ENCODE results near the gene EARS2.
"Not testable (repeated sequence)": the region's sequence is repeated elsewhere in the genome, so short reads cannot be mapped to it uniquely, and the experiment has no call there.

EARS2 gene

DNA sequence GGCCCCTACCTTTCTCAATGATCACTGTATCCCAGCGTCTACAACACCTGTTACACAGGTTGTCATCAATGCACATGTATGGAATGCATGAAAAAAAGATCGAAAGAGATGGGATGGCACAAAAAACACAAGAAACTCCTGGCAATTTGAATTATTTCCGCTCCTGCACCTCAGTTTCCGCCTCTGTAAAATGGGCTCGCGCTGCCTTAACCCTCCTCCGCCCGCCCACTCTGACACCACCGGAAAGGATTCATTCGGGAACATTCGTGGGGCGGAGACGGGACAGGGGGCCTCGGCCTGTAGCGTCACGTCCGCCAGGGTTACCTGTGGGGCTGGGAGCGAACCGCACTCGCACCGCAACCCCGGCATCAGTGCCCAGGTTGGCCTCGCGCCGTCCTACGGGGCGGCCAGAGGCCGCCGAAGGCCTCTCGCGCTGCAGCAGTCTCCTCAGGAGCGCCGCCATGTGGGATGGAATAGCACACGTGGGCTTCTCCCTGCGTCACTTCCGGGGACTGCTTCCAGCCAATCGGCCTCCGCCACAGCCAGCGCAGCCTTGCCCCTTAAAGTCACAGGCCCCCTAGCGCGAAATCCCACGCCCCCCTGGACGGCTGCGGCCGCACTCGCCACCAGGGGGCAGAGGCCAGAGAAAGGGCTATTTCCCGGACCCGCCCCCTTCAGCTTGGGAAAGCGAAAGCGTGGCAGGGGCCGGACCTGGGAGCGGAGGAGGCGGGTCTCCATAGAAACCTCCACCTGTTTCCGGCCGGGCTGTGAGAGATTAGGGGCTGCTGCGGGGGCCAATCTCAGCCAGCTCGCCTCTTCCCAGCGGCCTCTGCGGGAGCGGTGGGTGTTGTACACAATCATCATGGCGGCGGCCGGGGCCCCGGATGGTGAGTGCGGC is at the start of gene EARS2, which contains the start of gene UBFD1:
EARS2 (minus strand) TSS at position 470 of the 898 bp plus-strand sequence; CDS start at position 463, 7 bp downstream.
UBFD1 (plus strand) TSS at position 847 of the 898 bp plus-strand sequence; CDS start at position 863, 16 bp downstream.
- peak; percentile 88 for DNase-seq

DNA sequence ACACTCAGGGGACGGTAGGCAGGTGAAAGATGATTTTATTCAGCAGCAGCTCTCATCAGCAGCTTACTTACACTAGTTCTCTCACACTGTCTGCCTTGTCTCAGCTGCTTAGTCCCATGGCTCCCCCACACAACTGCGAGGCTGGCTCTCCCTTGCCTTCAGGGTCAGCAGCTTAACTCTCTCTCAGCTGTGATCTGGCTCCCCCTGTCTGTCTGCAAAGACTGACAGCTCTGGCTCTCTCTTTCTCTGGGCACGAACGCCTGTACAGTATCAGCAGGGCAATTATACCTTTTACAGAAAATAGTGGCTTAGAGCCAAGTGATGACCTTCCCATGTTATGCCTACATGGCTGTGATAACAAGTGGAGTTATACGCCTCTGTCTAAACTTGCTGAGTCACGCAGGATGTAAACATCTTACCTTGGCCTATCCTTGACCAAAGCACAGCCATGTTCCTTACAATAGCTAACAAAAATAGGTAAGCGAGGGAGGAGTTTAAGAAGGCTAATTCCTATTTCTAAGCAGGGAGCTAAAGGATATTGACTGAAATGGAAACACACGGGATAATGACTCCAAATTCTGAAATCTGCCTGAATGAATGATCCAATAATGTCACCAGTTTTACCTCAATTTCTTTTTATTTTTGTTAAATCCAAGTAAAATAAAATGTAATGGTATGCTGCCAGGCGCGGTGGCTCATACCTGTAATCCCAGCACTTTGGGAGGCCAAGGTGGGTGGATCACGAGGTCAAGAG is 40.0 kb upstream of the EARS2 start:
- DNase-seq: no peak

DNA sequence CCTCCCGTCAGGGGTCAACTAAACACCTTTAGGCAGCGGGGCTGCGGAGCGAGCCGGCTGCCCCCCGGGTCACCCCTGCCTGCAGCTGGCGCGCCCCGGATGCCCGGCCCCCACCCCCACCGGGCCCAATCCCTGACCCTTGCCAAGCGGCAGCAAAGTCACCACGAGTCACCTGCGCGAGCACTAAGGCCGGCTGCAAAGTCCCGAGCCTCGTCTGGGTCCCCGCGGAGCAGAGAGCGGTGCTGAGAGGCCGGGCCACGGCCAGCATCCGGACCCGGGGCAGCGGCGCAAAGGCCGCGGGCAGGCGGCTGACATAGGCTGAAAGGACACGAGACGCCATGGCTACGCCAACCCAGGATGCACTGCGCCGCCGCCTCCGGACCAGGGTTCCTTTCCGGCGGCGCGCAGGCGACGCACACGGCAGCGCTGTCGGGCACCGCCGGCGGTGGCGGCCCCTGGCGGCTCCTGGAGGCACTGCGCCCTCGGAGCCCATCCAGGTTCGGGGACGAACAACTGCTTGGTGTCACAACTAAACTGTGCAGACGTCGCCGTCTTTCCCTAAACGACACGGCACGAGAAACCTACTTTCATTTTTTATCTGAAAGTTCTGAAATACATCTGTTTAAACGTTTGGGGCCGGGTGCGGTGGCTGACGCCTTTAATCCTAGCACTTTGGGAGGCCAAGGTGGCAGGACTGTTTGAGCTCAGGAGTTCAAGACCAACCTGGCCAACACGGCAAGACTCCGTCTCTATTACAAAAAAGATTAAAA is 39.0 kb upstream of the EARS2 start, which contains the start of gene NDUFAB1:
NDUFAB1 (minus strand) TSS at position 366 of the 770 bp plus-strand sequence; CDS start at position 340, 26 bp downstream.
- DNase-seq: peak; percentile 5

- DNase-seq: no peak
Observed at GRCh38 chr16:23595246-23595950, 38.2 kb upstream of the EARS2 start.

GRCh38 chr16:23594186-23594585 is 37.0 kb upstream of the EARS2 start:
- DNase-seq: no peak

DNA sequence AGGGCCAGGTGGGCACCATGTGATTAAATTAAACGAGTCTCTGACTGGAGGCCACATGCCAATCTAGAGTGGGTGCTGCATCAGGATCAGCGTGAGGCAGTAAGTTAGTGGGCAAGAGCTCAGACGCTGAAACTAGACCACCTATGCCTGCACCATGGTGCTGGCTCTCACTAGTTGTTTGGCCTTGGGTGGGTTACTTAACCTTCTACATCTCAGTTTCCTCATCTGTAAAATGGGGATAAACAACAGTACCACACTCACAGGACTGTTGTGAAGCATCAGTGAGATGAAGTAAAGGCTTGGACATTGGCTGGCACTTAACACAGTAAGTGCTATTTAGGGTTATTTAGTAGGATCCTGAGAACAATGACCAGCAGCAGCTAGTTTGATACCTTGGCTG is 33.0 kb upstream of the EARS2 start:
- DNase-seq: no peak

DNA sequence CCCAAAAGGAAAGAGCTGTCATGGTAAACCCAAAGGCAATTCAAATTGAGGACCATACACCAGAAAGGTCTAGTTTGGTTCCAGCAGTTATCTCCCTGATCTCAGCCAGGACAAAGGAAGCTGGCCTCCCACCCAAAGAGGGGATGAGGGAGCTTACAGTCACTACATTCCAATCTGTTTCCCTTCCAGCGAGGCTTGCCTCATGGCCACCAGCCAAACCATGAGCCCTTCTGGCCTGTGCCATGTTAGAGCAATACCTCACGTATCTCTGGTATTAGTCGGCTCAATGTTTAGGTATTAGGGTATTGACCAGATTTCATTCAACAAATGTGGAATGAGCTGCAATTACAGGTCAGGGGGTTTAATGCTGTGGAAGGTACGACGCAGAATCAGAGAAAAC is 30.6 kb upstream of the EARS2 start:
- DNase-seq: no peak

GRCh38 chr16:23584186-23585076 is 27.3 kb upstream of the EARS2 start:
- no peak for DNase-seq

DNA sequence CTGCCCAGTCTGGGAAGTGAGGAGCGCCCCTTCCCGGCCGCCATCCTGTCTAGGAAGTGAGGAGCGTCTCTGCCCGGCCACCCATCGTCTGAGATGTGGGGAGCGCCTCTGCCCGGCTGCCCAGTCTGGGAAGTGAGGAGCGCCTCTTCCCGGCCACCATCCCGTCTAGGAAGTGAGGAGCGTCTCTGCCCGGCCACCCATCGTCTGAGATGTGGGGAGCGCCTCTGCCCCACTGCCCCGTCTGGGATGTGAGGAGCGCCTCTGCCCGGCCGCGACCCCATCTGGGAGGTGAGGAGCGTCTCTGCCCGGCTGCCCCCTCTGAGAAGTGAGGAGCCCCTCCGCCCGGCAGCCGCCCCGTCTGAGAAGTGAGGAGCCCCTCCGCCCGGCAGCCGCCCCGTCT is 26.1 kb upstream of the EARS2 start:
- not testable (repeated sequence) for DNase-seq

- DNase-seq: no peak
Observed at GRCh38 chr16:23581764-23582163, 24.6 kb upstream of the EARS2 start.

- no peak for DNase-seq
Observed at GRCh38 chr16:23580391-23580790, 23.2 kb upstream of the EARS2 start.

DNA sequence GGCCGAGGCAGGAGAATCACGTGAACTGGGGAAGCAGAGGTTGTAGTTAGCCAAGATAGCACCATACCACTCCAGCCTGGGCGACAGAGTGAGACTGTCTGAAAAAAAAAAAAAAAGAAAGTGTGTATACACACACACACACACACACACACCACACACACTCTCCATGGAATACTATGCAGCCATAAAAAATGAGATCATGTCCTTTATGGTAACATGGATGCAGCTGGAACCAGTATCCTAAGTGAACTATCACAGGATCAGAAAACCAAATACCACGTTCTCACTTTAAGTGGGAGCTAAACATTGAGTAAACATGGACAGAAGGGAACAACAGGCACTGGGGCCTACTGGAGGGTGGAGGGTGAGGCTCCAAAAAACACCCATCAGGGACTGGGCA is 22.2 kb upstream of the EARS2 start:
- DNase-seq: no peak

- no peak for DNase-seq
Observed at GRCh38 chr16:23578101-23578830, 21.1 kb upstream of the EARS2 start.

GRCh38 chr16:23577493-23577892 is 20.3 kb upstream of the EARS2 start:
- no peak for DNase-seq

- no peak for DNase-seq
Observed at GRCh38 chr16:23575834-23576233, 18.7 kb upstream of the EARS2 start.

DNA sequence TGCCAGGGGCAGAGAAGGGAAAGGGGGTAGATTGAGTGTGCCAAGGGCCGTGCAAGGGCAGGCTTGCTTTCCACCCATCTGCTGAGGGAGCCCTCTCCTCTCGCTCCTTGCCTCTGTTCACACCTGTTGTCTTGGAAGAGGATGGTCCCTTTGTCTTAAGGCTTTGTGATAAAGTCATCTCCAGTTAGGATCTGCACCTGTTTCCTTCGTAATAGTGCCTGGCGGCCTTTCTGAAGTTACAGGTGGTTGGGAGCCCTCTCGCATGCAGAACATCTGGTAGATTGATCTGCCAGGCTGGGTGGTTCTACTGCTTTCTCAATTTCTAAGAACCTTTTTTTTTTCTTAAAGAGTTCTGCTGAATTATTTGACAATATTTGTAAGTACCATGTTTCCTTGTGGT is 16.7 kb upstream of the EARS2 start:
- DNase-seq: no peak

DNA sequence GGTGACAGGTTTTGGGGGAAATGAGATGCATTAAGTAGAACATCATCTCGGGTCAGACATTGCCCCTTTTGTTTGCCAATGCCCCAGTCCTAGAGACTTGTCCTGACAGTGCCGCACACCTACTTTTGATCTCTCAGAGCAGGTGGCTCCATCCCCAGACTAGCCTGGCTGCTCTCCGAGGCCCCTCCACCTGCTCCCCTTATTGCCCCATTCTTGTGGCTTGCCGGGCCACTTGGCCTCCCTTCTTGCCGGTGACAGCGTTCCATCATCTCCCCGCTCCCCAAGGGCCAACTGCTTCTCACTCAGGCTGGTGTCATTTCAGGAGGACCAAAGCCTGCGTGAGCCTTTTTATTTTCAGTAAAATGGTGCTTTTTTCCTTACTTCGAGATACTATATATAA is 15.2 kb upstream of the EARS2 start:
- no peak for DNase-seq

GRCh38 chr16:23571895-23572294 is 14.7 kb upstream of the EARS2 start:
- DNase-seq: no peak

GRCh38 chr16:23570992-23571632 is 14.0 kb upstream of the EARS2 start:
- DNase-seq: no peak

DNA sequence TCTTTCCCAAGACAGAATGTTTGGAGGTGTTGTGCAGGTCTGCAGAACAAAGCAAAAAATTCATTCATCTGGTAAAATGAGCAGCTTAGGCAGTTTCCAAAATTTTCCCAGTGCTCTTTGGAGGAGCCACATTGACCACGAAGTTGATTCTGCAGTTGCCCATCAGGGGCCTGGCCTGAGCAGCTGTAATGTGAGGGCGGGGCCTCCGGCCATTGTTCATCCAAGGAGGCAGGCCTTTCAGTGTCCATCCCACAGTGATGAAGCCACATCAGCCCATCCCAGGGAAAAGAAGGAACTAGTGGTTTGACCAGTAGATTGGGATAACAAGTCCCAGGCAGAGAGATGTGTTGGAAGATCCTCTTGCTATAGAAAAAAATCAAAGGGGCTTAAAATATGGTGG is 10.5 kb upstream of the EARS2 start:
- no peak for DNase-seq

Measured in NCI-H1436 treated with DMSO at 0.1 percent for 48 hours (cell line).